ENCODE results near the gene SLC28A1.
"Not testable (repeated sequence)": the region's sequence is repeated elsewhere in the genome, so short reads cannot be mapped to it uniquely, and the experiment has no call there.

- TF ChIP-seq, protein P1, sequence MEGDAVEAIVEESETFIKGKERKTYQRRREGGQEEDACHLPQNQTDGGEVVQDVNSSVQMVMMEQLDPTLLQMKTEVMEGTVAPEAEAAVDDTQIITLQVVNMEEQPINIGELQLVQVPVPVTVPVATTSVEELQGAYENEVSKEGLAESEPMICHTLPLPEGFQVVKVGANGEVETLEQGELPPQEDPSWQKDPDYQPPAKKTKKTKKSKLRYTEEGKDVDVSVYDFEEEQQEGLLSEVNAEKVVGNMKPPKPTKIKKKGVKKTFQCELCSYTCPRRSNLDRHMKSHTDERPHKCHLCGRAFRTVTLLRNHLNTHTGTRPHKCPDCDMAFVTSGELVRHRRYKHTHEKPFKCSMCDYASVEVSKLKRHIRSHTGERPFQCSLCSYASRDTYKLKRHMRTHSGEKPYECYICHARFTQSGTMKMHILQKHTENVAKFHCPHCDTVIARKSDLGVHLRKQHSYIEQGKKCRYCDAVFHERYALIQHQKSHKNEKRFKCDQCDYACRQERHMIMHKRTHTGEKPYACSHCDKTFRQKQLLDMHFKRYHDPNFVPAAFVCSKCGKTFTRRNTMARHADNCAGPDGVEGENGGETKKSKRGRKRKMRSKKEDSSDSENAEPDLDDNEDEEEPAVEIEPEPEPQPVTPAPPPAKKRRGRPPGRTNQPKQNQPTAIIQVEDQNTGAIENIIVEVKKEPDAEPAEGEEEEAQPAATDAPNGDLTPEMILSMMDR (optimal IDR thresholded peaks at IDR 0.05 in 1 of 3, IDR thresholded peaks at IDR 0.05 in 1 of 3, conservative IDR thresholded peaks at IDR 0.05 in 1 of 3; ENCODE audit: extremely low read depth in 1 of 3, insufficient read depth in 2 of 3, low read length in 3 of 3) = peak; percentile 56 to 72 (median 66)
- TF ChIP-seq EZH2 (IDR thresholded peaks at IDR 0.05; ENCODE audit: low read length) = not testable (repeated sequence)
Observed at GRCh38 chr15:84845631-84846030, 38.8 kb upstream of the SLC28A1 start.

Data from keratinocyte (primary cell).